GM19452 (cell line): Measurements from ENCODE around the gene GPR183.
A peak's percentile ranks its signal among the peaks of the same experiment; 100 is the strongest.

Experiments used
- ATAC-seq: cut with Tn5 transposase; IDR thresholded peaks from one replicate; pipeline ENCODE4 v1.9.1; 2021; ENCODE audit not compliant: unreplicated experiment

GPR183 gene

DNA sequence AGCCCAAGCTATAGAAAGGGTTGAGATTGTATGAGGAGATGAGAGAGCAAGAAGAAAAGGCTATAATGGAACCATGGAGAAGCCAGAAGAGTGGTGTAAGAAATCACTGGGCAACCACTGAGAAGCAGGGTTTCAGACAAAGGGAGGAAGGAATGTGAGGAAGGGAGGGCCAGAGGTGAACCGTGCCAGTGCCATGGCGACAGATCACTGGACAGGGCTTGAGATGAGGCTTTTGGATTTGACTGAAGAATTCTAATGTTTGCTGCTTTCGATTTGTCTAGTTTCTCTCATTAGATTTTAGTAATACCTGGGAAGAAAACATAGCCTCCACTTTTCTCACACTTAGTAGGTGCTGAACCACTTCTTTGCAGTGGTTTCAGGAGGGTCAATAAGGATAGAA lies 6.3 kb upstream of the GPR183 start:
- ATAC-seq = no peak

DNA sequence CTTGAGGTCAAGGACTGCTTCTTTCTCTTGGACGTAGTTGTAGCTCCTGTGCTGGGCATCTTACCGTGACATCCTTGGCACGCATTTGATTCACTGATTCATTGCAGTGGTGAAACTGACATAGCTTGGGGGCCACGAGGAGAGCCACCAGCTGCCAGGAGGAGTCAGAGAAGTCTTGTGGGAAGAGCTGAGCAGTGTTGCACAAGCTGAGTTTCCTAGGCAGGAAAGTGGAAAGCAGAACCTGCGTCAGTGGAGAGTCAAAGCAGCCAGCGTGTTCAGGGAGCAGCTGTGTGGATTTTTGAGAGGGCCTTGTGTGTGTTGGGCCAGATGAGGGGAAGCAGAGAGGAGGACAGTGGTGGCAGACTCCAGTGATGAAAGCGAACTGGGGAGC lies 5.3 kb upstream of the GPR183 start:
- no peak for ATAC-seq

DNA sequence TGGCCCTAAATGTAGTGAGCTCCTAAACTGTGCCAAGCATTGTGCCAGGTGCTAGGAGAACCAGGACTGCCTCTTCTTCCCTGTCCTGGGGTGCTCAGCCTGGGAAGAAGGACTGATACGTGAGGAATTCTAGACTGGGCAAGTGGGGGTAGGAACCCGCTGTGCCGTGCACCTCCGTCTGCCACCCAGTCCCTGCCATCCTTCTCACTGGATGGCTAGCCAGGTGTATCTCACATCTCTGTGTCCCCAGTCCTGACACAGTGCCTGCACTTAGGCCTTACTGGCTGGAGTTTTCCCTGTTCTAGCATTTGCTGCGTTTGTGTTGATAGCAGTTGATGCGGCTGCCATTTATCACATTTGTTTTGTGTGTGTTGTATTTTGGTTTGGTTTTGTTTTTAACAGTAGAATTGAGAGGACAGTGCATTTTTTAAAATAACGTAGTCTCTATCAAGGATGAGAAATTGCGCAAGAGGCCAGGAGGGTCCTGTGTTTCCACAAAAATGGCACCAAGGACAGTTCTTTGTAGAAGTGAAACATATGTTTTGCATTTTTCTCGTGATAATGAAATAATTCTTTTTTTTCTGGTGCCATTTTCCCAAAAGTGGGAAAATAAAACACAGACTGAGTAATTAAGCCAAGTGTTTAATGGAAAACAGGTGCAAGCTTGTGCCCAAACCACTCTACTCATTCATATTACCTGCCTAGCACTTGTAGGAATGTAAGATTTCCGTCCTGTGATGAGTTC lies 4.7 kb upstream of the GPR183 start:
- no peak for ATAC-seq

DNA sequence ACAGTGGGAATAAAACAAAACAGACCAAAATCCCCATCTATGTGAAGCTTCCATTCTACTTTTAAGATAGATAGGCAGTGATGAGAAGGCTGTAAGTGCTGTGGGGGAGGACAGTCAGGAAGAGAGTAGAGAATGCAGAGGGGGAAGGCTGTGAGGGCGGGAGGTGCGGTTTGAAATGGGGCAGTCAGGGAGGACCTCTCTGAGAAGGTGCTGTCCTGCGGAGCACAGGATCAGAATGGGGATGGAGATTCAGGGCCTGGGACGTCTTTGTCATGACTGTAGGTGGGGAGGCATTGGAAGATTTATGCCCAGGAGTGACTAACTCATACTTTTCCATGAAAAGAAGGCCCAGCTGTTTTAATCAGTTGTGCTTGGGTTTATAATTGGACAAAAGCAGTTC lies 3.9 kb upstream of the GPR183 start:
- no peak for ATAC-seq

DNA sequence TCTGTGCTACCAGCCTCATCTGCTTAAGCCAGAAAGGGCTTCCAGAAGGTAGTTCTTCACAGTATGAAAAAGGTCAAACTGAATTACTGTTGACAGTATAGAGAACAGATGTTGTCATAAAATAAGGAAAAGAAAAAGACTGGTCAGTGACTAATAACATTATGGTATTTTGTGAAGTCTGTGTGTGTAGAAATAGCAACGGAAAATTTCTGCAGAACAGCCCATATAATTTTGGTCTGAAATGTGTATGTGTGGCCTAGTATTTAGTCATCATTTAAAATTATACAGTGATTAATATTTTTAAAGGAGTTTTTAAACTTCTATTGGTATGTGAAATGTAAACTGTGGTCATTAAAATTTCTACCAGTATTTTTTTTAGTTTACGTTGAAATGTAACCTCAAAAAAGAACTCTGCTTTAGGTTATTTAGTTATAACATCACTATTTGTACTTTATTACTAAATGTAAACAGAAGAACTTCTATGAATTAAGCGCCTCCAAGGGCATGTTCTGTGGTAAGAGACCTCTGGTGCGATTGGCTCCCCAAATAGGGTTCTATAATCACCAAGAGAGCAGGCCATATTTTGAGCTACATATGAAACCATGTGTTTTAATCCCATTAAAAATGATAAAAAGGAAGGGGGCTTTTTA lies 3.3 kb upstream of the GPR183 start:
- ATAC-seq = no peak

DNA sequence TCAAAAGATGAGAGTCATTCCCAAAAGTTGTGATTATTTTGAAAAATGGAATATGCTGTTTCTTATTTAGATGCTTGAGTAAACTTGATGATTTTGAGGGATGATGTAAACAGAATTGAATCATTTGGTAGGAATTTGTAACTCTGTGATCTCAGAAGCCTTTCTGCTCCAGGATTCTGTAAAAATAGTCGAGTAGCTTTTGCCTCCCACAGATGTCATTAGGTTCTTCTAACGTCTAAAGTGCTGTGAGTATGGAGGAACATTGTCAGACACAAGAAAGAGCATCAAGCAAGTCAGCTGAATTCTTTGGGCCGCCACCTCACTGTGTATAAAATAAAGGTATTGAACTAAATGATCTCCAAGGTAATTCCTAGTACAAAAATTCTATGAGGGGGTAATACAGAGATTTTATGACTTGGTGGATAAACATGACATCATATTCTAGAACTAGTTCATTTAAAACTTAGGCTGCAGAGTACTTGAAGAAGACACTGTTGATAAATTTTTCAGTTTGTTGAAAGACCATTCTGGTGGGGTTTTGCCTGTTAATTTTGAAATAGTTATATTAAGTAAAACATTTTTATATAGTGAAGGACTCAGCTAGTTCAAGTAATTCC lies 1.4 kb upstream of the GPR183 start:
- ATAC-seq = no peak

DNA sequence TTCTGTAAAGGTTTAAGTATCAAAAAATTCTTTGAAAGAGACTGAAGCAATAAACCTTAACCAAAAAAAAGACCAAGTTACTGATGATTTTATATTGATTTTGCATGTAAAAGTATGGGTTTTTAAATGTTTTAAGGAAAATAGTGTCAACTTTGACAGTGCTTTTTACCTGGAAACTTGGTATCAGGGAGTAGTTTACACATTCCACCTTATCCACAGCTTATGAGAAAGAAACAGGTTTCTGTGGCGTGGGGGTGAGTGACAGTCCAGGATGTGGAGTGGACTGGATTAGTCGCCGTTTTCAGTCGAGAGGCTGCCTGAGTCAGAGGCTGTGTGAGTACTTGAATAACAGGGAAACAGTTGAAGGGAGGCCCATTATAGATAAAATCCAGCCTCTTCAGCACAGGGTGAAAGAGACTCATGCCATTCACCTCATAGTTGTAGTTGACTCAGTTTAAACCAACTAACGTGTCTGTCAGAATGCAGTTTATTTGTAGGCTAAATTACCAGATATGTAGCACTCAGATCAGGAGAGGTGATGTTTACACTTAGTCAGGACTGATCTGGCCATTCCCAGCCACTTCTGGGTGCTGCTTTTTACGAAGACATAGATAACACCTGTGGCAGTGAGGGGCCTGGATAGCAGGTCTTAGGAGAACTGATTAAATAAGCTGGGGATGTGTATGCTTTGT lies 595 bp upstream of the GPR183 start:
- peak; percentile 52 for ATAC-seq

DNA sequence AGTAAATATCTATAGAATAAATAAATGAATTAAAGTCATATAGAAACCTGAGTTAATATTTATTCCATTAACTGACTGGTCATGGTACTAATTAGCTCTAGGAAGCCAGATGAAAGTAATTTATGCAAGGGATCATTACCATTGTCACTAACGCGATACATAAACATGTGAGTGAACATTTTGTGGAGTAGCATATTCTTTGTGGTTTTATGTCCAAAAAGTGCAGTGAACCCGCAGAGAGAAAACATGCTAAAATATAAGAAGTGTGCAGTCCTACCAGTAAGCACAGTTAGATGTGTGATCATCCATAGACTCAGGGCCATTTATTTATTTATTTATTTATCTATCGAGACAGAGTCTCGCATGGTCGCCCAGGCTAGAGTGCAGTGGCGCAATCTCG lies 1.6 kb downstream of the GPR183 start:
- no peak for ATAC-seq

DNA sequence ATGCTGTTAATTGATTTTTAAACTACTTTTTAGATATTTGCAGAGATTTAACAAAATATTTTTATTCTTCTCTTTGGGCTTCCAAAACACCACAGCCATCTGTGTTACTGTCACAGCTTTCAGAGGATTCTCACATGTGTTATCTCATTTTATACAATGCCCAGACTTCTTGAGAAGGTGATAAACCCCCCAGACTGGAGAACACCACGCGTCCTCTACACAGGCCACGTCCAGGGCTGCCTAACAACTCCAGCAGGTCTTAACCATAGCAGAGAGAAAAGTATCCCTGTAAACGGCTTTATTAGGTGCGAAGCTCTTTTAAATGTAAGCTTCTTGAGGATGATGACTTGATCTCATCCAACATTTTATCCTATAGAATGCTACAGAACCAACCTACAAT lies 2.0 kb downstream of the GPR183 start:
- ATAC-seq = no peak

DNA sequence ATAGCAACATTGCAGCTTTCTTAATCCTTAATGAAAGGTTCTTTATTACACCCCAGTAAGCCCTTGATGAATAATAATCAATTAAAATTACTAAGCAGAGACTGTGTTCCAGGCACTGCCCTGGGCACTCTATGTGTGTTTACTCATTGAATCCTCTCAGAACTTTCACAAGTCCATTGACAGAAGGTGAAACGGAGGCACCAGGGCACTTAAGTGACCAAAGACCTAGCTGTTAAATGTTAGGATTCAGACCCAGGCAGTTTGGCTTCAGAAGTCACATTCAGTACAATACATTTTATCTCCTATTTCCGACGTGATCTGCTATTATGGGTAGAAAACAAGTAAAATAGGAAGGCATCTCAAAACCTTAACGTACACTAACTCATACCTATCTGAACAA lies 2.7 kb downstream of the GPR183 start:
- ATAC-seq = no peak

DNA sequence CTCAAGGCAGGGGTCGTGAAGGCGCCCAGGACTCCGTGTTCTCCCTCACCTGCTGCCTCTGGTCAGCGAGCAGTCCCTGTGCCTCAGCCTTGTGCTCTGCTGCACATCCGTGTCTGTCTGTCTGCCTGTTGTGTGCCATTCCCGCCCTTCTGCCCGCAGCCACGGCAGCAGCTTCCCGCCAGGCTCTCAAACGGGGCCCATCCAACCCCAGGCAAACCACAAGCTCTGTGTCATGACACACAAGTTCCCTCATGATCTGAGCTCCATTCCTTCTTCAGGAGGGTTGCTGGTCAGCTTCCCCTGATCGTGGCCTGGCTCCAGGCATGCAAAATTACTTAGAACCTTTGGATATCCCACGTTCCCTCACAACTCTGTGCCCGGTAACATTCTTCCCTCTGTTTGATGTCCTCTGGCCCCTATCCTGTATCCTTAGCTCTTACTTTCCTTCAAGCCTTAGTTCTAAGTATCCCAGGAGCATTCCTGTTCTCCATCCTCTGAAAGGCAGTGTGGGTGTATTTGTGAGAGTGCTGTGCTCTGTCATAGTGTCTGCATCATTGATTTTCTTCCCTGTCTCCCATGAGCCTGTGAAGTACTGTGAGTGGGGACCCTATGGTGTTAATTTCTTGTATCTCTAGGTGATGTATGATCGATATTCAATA lies 3.2 kb downstream of the GPR183 start:
- ATAC-seq = no peak

DNA sequence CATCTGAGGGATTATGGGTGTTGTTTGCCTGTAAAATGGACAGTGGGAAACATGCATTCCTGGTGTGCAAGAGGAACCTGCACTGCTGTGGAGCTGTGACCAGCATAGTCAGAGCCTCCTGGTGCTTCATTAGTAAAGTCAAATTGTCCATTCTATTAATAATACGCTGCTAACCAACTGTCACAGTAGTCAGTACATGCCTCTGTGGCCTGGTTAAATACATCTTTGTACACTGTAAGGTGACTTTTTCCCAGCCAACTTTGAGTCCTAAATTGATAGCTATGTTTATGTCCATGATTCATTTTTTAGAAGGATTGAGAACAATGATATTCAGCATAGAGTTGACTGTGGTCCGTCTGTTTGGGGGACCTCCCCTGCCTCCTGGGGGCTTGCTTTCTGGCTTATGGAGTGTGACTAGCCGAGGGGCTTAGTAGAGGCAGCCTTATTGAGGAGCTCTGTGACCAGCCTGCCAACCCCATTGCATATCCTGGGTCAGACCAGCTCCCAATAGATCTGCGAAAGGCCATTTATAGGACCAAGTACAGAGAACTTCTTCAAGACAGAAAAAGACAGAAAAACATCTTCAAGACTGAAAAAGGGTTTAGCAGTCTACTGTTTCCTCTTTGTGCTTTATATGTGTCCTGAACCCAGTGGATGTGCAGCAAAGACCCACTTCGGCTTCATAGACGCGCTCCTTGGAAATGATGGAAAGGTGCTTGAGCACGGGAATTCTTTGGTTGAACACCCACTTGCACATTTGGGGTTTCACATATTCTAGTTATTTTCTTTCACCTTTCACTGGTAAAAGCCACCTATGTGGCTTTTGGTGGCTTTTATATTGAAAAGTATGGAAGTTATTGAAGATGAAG lies 4.3 kb downstream of the GPR183 start:
- no peak for ATAC-seq

DNA sequence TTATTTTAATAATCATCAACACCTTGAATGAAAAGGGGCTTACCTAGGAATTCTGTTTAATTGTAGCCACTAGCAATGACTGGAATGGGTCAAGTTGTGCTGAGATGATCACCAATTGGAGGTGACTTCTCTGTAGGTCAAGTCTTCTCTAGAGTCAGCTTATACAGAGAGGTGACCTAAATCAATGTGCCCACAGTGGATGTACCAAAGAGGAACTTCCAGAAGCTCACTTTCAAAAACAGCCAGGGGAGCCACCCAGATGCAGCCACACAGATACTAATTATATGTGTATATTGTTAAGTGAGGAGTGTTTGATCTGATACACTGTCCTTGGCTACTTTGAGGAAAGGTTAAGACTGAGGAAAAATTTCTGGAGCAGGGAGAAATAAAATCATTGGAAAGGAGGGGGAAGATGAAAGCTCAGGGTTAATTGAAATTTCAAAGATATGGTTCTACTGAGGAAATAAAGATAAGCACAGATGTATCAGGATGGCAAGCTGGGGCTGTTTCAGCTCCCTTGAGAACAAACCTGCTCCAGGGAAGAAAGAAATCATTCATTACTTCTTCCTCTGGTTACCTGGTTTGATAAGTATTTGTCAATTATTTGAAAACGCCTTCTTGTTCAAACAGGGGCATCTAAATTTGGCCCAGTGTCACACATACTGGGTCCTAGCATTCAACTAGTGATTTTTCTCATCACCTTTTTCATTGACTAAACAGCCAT lies 5.1 kb downstream of the GPR183 start:
- no peak for ATAC-seq

DNA sequence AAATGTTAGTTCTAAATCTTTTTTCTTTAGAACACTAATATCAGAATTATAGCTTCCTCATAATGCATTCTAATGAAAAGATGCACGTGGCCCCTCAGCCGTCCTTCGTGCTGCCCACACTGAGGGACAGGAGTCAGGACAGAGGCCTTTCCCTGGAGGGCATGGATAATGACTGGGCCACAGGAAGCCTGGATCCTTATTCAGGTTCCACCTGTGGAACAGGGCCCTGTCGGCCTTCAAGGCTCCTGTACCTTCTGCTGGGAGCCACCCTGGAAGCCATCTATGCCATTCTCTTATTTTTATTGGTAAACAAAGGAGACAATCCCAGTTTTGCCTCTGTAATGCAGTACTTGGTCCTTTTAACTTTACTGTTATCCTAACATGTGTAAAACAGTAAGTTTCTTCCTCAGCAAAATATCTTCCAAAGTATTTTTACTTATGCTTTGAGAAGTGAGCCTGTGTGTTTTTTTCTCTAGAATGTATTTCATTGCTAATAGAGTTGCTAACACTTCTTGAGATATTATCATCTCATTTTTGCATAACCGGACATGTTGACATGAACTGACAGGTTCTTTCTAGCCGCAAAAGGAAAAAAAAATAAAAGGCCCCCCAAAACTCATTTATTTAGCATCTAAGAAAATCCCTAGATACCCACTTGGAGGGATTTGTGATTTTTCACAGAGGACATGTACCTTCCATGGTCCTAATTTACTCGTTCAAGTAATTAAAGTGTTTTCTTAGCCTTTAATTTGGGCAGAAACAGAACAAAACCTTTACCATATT lies 6.0 kb downstream of the GPR183 start:
- no peak for ATAC-seq

DNA sequence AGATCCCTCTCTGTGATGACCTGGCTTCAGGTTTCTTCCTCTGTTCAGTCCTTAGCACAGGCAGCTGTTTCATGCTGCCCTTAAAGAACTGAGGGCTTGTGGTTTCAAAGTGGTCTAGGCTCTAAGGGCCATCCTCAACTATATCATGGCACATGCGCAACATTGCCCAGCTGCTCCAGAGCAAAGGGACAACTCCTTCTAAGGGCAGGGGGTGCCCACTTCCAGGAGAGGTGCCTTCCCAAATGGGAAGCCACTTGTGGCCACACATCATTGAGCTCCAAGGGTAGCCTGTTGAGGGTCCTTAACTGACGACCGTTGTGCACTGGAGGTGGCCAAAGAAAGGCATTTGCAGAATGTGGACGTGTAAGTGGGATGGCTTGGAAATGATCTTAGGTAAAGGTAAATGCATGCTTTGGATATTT lies 7.3 kb downstream of the GPR183 start:
- ATAC-seq = no peak

DNA sequence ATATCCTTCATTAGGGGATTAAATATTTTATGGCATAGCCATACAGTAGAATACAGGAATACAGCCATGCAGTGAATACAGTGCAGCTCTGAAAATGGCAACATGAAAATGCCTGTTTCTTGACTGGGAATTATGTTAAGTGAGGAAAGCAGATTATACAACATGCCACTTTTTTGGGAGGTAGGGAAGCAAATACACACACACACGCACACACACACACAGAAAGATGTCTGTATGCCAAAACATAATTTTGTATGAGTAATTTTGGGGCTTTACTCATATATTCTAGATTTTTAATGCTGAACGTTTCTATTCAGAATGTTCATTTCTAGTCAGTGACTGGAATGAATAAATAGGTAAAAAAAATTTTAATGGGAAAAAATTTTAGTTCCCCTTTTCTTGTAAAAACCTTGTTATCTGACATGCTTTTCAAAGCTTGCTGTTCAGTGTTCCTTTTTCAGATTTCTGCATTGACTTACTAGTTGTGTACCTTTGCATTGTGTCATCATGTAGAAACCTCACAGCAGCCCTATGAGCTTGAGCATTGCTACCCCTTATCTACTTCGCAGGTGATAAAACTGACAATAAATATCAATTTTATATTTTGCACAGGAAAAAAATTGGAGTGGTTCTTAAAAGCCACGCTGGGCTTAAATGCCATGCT lies 7.8 kb downstream of the GPR183 start:
- ATAC-seq = no peak

DNA sequence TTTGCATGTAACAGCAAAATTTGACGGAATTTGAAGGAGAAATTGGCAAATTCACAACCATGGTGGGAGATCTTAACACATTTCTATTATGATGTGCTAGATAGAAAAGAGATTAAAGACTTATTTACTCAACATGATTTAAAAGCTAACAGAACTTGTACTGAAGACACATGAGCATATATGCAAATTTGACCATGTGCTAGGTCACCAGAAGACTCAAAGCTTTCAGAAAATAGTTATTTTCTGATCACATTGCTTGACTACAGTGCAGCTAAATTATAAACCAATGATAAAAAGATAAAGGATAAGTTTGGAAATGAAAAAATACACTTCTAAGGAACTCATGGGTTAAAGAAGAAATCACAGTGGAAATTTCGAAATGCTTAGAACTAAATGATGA lies 9.1 kb downstream of the GPR183 start:
- ATAC-seq = no peak

DNA sequence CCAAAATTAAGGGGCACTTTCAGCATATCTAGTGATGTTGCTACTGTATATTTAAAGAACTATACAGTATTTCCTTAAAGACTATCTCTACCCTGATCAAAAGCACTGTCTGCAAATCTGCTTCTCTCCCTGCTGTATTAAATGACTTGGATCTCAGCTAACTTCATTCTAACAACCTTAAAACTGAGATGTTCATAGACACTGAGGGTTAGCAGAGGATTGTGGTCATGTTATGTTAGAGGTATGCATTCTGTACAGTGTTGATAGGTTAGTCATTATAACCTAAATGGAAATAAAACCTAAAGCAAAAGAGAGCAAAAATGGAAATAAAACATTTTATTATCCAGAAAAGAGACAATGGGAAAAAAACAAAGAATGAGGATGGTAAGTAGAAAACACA lies 9.9 kb downstream of the GPR183 start:
- ATAC-seq = no peak
